Colonic mucosa (tissue), 4 donors: Measurements from ENCODE around the gene DLG2. TPM values are rescaled to one million over a fixed set of nuclear protein-coding genes. Genes with fewer than 3 reads are reported as not detected.

Experiments
- DNase-seq: peaks from one replicate; pipeline ENCODE4 v3.0.0-alpha.2; 2020
- H3K27ac ChIP-seq: fragments of 200-600 bp; one replicate; pipeline ENCODE4 v1.8.0; 2021
- H3K27me3 ChIP-seq: fragments of 200-600 bp; one replicate; pipeline ENCODE4 v1.8.0; 2021
- H3K36me3 ChIP-seq: fragments of 200-600 bp; one replicate; pipeline ENCODE4 v1.8.0; 2021
- H3K4me1 ChIP-seq: fragments of 200-600 bp; one replicate; pipeline ENCODE4 v1.8.0; 2021; ENCODE audit warnings: mild to moderate bottlenecking
- H3K4me3 ChIP-seq: fragments of 200-600 bp; one replicate; pipeline ENCODE4 v1.8.0; 2021
- H3K9ac ChIP-seq, 2 donors: one replicate each; pipeline ENCODE4 v1.7.0; 2013; ENCODE audit warnings: control low read depth in 2 of 2, low read depth in 2 of 2, low read length in 2 of 2
- H3K9me3 ChIP-seq: fragments of 200-600 bp; one replicate; pipeline ENCODE4 v1.8.0; 2021
- CTCF ChIP-seq: fragments of 200-600 bp; IDR thresholded peaks from one replicate; pipeline ENCODE4 v1.8.0; 2022; ENCODE audit warnings: antibody characterized with exemption, mild to moderate bottlenecking
- intact Hi-C: fragments of 100-400 bp; cut with DNase I; formaldehyde crosslinking; loops from one replicate; pipeline ENCODE4 v1.14.1; 2022
- total RNA-seq, 2 donors: library from RNA; stranded (reverse); fragmentation: NEBNext Ultra II Directional in 1 of 2; extraction: Animal tissue kit (Norgen Biotek cat#: 25700) in 1 of 2; gene quantifications; one replicate each; pipeline ENCODE4 v1.2.1, GENCODE V29; 2021
- donor health status: healthy.
- donor health status: DM: no; HTN: no; CAD: no.
- donor health status: DM: no; HTN: no; CAD: no.

DLG2 gene
- total RNA-seq, 2 donors from 2014 or later: 1.4 to 3.3 TPM

- Histone ChIP-seq H3K4me3 (no peak overlapping the region), H3K9ac (no peak overlapping the region), H3K9me3 (no peaks in the 10 kb centered on the region), H3K36me3 (no peaks in the 10 kb centered on the region), H3K4me1 (no peaks in the 10 kb centered on the region), H3K27ac (no peak overlapping the region), H3K27me3 (no peaks in the 10 kb centered on the region)
- TF ChIP-seq CTCF: no peak
- intact Hi-C loops: no loop called here
- no peak for DNase-seq
Observed at GRCh38 chr11:83574519-83574918, 2052.6 kb downstream of the DLG2 start.

- H3K4me1 ChIP-seq: no peaks in the 10 kb centered on the region
- no peak overlapping the region for H3K9ac ChIP-seq
- no peak overlapping the region for H3K4me3 ChIP-seq
- DNase-seq: no peak
- intact Hi-C loops: no loop called here
- no peak for TF ChIP-seq CTCF
- no peaks in the 10 kb centered on the region for H3K36me3 ChIP-seq
- H3K27me3 ChIP-seq: no peaks in the 10 kb centered on the region
- no peaks in the 10 kb centered on the region for H3K9me3 ChIP-seq
- no peak overlapping the region for H3K27ac ChIP-seq
Observed at GRCh38 chr11:83572581-83573496, 2054.3 kb downstream of the DLG2 start.

- Histone ChIP-seq H3K27me3 (no peaks in the 10 kb centered on the region), H3K4me1 (no peaks in the 10 kb centered on the region), H3K9me3 (no peaks in the 10 kb centered on the region), H3K4me3 (no peak overlapping the region), H3K36me3 (no peaks in the 10 kb centered on the region), H3K9ac (no peak overlapping the region), H3K27ac (no peak overlapping the region)
- no peak for TF ChIP-seq CTCF
- DNase-seq: no peak
- intact Hi-C loops: no loop called here
Observed at GRCh38 chr11:83571302-83571701, 2055.8 kb downstream of the DLG2 start.

GRCh38 chr11:83569134-83569805 is 2057.9 kb downstream of the DLG2 start:
- no peak for TF ChIP-seq CTCF
- H3K4me3 ChIP-seq: no peak overlapping the region
- intact Hi-C loops: no loop called here

GRCh38 chr11:83568516-83568915 is 2058.6 kb downstream of the DLG2 start:
- no peak for TF ChIP-seq CTCF
- Histone ChIP-seq H3K27me3 (no peaks in the 10 kb centered on the region), H3K36me3 (no peaks in the 10 kb centered on the region), H3K4me1 (no peaks in the 10 kb centered on the region), H3K9ac (no peak overlapping the region), H3K27ac (no peak overlapping the region), H3K9me3 (no peaks in the 10 kb centered on the region), H3K4me3 (no peak overlapping the region)
- intact Hi-C loops: no loop called here
- no peak for DNase-seq

More at GRCh38 chr11:83569134-83569805, 2057.9 kb downstream of the DLG2 start:
- Histone ChIP-seq H3K36me3 (no peaks in the 10 kb centered on the region), H3K9me3 (no peaks in the 10 kb centered on the region), H3K27me3 (no peaks in the 10 kb centered on the region), H3K9ac (no peak overlapping the region), H3K27ac (no peak overlapping the region), H3K4me1 (no peaks in the 10 kb centered on the region)
- no peak for DNase-seq
